ENCODE measurements around the gene CA9.
A peak's percentile ranks its signal among the peaks of the same experiment; 100 is the strongest.

CA9 gene

DNA sequence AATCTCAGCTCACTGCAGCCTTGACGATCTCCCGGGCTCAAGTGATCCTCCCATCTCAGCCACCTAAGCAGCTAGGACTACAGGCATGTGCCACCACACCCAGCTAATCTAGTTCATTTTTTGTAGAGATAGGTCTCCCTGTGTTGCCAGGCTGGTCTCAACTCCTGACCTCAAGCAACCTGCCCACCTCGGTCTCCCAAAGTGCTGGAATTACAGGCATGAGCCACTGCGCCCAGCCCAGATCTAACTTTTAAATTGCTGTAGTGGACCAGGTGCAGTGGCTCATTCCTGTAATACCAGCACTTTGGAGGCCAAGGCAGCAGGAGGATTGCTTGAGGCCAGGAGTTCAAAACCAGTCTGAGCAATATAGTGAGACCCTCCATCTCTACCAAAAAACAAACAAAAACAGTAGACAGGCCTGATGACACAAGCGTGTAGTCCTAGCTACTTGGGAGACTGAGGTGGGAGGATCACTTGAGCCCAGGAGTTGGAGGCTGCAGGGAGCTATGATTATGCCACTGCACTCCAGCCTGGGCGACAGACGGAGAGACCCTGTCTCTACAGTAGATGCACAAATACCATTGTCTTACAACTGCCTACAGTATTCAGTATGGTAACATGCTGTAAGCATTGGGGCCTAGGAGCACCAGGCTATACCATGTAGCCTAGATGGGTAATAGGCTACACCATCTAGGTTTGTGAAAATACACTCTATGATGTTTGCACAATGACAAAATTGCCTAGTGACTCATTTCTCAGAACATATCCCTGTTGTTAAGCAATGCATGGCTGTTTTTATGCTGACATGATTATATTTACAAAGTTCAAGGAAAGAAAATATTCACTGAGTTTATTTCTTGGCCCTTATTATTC lies 21.5 kb upstream of the CA9 start:
- DNase-seq: no peak

DNA sequence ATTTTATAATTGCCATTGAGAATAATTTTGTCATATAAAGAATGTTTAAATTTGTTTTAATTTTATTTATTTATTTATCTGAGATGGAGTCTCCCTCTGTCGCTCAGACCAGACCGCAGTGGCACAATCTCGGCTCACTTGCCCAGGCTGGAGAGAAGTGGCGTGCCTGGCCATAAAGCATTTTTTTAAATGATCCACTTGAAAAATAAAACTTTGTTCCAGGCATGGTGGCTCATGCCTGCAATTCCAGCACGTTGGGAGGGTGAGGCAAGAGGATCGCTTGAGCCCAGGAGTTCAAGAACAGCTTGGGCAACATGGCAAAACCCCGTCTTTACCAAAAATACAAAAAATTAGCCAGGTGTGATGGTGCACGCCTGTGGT lies 20.9 kb upstream of the CA9 start:
- DNase-seq: no peak

DNA sequence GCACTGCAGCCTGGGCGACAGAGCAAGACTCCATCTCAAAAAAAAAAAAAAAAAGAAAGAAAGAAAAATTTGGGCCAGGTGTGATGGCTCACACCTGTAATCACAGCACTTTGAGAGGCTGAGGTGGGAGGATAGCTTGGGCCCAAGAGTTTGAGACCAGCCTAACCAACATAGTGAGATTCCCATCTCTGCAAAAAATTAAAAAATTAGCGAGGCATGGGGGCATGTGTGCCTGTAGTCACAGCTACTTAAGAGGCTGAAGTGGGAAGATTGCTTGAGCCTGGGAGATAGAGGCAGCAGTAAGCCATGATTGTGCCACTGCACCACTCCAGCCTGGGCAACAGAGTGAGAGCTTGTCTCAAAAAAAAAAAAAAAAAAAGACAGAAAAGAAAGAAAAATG lies 20.1 kb upstream of the CA9 start:
- DNase-seq: no peak

DNA sequence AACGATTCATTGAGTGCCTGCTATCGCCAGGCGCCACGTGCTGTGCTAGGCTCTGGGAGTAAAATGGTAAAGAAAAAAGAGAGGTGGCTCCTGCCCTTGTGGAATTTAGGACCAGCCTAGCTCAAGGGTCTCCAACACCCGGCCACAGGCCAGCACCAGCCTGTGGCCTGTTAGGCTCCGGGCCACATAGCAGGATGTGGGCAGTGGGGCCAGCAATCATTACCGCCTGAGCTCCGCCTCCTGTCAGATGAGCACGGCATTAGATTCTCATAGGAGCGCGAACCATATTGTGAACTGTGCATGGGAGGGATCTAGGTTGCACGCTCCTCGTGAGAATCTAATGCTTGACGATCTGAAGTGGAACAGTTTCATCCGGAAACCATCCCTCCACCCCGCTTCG lies 17.4 kb upstream of the CA9 start:
- DNase-seq: no peak

DNA sequence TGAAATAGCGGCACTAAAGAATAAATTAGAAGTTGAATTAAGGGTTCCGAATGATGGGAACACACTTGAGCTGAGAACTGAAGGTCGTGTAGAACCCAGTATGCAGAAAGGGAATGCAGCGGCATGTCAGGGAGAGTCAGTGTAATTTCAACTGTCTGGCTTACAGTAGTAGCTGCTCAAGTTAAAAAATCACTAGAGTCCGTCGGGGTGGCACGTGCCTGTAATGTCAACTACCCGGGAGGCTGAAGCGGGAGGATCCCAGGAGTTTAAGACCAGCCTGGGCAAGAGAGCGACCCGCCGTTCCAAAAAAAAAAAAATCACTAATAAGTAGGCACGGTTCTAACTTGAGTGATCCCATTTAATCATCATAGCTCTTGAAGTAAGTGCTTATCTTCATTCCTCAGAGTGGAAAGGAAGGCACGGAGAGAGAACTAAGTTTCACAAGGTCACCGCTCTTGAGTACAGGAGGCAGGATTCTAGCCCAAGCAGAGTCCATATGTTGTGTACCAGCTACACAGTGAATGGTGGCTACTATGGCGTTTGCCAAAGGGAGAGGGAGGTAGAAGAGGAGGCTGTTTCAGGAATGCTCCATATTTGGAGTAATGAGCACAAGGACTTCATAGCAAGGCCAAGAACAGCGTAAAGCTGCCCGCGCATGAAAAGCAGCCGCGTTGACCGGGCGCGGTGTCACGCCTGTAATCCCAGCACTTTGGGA lies 16.7 kb upstream of the CA9 start:
- DNase-seq: no peak

DNA sequence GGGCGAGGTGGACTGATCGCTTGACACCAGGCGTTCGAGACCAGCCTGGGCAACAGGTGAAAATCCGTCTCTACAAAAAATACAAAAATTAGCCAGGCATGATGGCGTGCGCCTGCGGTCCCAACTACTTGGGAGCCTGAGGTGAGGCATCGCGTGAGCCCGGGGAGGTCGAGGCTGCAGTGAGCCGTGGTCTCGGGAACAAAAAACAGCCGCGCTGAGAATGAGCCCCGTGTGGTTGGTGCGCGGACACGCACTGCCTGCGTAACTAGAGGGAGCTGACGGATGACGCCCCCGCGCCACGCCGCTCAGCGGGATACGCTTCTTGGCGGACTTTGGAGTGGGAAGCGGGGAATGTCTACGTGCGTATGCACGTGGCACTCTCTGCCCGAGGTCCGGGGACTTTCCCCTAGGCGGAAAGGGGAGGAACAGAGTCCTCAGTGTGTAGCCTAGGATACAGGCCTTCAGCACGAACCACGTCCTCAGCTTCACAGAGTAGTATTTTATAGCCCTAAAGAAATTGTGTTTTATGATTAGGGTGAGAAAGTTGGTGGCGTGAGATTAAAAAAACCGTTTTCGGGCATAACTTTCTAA lies 16.1 kb upstream of the CA9 start, which contains the start of gene RMRP:
Gene RMRP, minus strand, starts transcription at position 474 of the 591 bp plus-strand sequence.
- peak; percentile 85 for DNase-seq

DNA sequence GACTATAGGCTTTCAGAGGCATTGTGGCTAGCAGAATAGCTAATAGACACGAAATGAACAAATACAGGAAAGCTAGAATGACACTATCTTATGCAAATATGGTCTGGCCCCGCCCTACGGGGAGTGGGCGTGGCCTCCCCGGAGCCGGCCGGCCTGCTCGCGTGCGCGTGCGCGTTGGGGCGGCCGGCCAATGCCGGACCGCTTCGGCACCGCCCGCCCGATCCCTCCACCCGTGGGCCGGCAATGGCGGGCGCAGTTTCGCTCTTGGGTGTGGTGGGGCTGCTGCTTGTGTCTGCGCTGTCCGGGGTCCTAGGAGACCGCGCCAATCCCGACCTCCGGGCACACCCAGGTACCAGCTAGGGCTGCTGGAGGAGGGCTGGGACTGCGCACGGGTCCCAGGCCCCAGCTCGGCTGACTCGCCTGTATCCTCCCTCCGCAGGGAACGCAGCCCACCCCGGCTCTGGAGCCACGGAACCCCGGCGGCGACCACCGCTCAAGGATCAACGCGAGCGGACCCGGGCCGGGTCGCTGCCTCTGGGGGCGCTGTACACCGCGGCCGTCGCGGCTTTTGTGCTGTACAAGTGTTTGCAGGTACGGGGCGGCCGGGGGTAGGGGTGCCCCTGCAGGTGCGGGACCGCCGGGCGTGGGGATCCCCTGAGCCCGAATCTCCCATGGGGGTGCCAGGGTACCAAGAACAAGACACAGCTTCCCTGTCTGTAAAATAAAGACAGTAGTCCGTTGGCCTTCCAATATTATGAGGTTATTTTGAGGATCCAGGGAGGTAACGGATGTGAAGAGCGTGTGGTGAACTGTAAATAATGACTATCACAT lies 15.4 kb upstream of the CA9 start, which contains the start of gene CCDC107:
Gene CCDC107, plus strand, starts transcription at position 156 of the 831 bp plus-strand sequence. Its CDS starts 88 bp downstream, at position 244.
- peak; percentile 86 for DNase-seq

DNA sequence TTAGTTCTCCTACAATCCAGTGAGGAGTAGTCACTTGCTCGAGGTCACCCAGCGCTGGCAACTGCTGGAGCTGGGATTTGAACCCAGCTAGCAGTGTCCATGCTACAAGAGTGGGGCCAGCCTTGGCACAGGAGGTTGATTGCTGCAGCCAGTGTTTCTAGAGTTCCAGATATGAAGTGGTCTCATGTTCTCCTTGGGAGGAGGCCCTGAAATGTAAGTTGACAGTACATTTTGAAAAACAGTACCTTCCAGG lies 14.8 kb upstream of the CA9 start:
- no peak for DNase-seq

DNA sequence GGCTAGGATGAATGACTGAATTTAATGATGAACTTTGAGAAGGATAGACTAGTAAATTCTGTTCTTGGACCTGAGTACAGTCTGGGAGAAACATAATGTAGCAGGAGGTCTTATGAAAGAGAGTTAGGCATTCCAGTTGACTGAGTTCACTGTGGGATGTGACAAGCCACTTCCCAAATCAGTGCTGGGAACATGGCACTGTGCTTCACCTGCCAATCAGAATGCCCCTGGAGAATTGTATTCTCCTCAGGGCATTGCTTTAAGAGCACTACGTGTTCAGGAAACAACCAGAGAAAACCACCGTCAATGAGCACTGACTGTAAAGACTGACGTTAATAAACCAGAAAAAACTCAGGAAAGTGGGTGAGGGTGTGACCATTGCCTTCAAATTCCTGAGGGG lies 14.4 kb upstream of the CA9 start:
- DNase-seq: no peak

DNA sequence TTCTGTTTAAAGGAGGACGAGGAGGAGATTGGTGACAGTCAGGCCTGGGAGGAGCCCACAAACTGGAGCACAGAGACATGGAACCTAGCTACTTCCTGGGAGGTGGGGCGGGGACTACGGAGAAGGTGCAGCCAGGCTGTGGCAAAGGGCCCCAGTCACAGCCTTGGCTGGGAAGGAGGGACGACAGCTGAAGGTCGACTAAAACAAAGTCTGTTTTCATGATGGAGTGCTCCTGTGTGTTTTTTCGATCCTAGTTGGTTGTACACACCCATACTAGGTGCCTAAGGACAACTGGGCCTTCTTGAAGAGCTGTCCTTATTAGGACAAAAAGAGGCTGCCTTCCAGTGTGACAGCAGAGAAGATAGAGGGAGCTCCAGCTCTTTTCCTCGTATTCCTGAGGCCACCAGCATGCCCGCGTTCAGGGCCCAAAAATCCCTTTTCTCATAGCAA lies 12.7 kb upstream of the CA9 start:
- DNase-seq: no peak

DNA sequence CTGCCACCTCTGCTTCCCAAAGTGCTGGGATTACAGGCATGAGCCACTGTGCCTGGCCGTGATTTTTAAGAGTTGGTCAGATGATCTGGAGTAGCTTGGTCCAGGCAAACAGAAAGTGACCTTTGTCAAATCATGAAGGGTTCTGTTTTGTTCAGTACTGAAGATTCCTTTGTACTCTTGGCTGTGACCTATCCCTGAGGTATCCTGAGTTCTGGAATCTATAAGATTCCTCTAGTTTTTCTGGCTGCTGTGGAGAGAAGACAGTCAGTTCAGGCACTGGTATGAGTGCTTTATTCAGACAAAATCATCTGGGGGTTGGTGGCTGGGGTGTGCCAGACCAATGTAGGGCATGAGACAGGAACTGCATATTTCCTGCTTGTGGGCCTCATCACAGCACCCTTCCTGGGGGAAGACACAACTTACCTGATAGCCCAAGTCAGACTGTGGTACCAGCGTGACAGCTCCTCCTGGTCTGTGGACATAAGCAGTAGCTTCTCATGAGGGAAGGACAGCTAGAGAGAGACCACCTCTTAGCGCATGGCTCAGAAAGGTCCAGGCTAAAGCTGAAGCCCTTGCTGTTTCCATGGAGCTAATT lies 11.9 kb upstream of the CA9 start:
- peak; percentile 69 for DNase-seq

DNA sequence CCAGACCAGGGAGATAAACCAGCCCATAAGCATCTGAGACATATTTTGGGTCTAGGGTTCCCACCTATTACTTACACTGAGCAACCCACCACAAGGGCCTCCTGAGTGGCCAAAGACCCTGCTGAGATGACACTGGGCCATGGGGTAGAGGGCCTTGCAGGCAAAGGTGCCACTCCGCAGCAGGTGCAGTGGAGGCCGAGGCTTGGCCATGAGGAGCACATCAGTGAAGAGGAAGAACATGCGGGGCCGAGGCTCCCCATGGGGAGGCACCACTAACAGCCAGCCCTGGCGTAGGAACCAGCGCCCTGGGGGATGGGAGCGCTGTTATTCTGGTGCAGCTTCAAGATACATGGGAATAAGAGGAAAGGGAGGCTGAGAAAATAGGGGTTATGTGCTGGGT lies 11.3 kb upstream of the CA9 start:
- DNase-seq: no peak

DNA sequence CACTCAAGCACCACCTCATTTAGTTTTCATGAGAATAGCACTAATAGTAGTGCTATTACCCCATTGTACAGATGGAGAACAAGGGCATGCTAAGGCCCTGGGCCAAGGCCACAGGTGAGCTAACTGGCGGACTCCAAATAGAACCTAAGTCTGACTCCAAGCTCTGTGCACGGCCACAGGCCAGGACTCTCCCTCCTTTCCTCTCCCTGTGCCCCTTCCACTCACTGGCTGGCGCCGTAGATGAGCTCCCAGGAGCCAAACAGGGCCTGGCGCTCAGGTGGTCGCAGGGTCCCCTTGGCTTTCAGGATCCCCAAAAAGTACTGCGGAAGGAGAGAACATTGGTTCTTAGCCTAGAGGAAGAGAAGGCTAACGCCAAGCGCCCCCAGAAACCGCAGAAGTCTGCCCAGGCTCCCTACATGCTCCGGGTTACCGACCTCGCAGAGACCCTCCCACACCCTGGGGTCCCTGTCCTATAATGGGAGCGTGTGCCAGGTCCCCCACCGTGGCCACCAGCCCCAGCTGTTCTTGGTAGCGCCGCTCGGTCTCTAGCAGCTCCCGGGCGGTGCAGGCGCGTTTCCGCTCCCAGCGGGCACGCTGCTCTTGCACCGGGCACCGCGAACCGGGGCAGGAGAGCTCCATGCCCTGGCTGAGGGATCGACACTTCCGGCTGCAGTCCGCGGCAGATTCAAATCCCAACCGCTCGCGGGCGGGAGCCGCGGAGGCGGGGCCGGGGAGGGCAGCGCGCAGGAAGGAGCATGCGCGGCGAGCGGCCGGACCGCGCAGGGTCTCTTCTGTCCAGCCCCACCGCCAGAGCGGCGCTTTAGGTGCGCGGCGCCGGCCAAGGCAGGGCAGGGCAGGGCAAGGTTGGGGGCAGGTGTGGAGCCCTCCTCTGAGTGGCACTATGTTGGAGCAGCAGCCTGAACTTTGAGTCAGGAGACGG lies 8.9 kb upstream of the CA9 start, which contains the start of gene ARHGEF39:
Gene ARHGEF39, minus strand, starts transcription at position 665 of the 940 bp plus-strand sequence. Its CDS starts 26 bp downstream, at position 639.
- DNase-seq: peak; percentile 71

DNA sequence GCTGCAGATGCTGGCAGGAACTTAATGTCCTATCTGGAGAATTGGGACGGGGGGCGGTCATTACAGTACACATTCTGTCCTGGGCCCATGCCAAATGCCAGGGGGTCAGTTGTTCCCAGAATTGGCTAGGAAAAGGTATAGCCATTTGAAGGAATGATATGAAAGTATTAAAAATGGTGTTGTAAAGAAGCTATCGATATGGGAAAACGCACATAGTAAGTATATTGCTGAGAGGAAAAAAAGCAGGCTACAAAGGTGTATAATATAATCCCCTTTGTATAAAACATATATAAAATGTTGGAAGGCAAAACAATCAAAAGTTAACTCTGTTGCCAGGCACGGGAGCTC lies 8.3 kb upstream of the CA9 start:
- no peak for DNase-seq

DNA sequence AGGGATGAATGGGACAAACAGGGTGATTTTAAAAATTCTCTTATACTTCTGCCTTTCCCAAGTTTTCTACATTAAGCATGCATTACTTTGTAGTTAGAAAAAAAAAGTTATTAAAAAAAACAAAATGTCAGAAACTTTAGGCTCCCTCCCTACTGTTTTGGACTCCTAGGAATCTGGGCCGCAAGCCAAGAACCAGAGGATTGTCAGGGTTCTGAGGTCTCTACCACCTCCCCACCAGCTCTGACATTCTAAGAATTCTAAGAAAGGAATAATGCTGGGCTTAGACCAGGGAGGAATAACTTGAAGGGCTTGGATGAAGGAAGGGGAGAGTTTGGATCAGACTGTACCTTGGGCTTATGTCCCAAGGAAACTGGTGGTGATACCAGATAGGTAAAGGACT lies 7.7 kb upstream of the CA9 start:
- no peak for DNase-seq

DNA sequence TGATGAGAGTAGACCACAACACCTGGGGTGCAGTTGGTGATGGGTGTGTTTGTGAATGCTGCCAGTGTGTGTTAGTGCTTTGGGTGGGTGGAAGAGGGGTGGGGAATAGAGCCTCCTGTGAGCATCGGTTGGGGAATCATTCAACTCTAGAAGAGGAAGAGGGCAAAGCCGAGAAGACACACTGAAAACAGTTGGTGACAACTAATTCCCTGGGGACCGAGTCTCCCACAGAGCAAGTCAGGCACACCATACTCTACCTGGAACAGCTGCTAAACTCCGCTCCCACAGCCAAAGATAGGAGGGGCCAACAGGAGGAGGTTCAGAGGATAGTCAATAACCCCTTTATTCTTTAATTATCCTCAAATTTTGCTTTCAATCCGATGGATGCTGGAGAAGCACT lies 7.2 kb upstream of the CA9 start:
- DNase-seq: no peak

DNA sequence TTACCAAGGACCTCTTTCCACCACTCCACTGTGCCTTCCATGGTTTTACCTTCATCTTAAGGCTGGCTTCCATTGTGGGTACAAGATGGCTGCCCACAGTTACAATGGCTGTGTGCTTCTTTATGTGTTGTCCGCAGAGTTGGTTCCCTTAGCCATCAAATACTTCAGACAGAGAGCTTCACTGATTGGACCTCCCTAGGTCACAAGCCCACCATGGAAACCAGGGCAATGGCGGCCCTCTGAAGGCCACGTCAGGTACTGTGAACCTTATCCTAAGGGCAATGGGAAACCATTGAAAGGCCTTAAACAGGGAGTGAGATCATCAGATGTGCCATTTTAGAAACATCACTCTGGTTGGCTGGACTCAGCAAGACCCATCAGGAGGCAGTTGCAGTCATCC lies 5.8 kb upstream of the CA9 start:
- no peak for DNase-seq

DNA sequence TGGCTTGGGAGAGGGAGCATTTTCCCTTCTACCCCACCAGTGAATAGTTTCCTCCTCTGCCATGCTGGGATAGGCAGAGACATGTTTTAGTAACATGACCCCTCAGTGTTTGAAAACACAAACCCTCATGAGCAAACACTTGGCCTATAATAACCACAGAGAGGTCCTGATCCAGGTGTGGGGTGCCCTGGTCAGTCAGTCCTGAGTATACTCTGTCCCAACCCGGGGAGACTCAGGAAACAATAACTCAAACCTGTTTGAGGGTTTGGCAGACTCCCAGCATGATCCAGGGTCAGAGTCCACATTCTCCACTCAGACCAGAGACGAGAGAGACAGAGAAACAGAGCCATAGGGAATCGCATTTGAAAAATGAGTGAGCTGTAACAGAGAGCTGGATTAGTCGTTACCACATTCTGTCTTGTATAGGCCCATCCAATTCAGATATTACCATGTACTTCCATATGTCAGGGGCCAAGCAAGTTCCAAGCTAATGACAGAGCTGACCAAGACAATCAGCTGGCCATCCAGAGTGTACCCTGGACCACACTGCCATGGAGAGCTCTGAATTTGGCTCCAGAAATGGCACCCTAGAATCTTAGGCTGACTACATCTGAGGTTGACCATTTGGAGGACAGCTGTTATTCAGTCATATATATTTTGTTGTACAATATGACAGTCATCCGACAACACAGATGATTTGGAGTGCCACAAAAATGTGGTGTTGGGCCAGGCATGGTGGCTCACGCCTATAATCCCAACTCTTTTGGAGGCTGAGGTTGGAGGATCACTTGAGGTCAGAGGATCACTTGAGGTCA lies 4.2 kb upstream of the CA9 start:
- no peak for DNase-seq

DNA sequence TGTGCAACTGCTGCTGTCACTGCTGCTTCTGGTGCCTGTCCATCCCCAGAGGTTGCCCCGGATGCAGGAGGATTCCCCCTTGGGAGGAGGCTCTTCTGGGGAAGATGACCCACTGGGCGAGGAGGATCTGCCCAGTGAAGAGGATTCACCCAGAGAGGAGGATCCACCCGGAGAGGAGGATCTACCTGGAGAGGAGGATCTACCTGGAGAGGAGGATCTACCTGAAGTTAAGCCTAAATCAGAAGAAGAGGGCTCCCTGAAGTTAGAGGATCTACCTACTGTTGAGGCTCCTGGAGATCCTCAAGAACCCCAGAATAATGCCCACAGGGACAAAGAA lies 265 bp downstream of the CA9 start:
- DNase-seq: no peak

DNA sequence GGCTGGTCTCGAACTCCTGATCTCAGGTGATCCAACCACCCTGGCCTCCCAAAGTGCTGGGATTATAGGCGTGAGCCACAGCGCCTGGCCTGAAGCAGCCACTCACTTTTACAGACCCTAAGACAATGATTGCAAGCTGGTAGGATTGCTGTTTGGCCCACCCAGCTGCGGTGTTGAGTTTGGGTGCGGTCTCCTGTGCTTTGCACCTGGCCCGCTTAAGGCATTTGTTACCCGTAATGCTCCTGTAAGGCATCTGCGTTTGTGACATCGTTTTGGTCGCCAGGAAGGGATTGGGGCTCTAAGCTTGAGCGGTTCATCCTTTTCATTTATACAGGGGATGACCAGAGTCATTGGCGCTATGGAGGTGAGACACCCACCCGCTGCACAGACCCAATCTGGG lies 1.5 kb downstream of the CA9 start:
- DNase-seq: no peak

Data from CD4-positive, alpha-beta T cell treated with Interleukin-17A for 4 hours (primary cell).